Spleen (tissue), 11 donors: ENCODE measurements around the gene PLA2G3. TPM values are rescaled to one million over a fixed set of nuclear protein-coding genes. Genes with fewer than 3 reads are reported as not detected.

ENCODE experiments used
- DNase-seq: peaks from one replicate; pipeline ENCODE4 v3.0.0-alpha.2; 2020
- H3K27ac ChIP-seq, 8 donors: fragments of 200-600 bp; sonication (generic) in 7 of 8; 1 replicate in 4 of 8; 2 replicates in 4 of 8; pipeline versions ENCODE4 v1.5.0 to v1.8.0; 2016 to 2021; ENCODE audit warnings: inconsistent platforms in 4 of 8, mild to moderate bottlenecking in 4 of 8, moderate library complexity in 1 of 8
- H3K27me3 ChIP-seq, 7 donors: fragments of 200-600 bp; sonication (generic) in 6 of 7; replicated peaks in 1 of 7; 1 replicate in 4 of 7; 2 replicates in 3 of 7; pipeline versions ENCODE4 v1.5.0 to v1.8.0; 2016 to 2021; ENCODE audit warnings: inconsistent platforms in 3 of 7, mild to moderate bottlenecking in 1 of 7
- H3K36me3 ChIP-seq, 6 donors: fragments of 200-600 bp; sonication (generic) in 5 of 6; 1 replicate in 4 of 6; 2 replicates in 2 of 6; pipeline versions ENCODE4 v1.5.0 to v1.8.0; 2016 to 2021; ENCODE audit warnings: inconsistent platforms in 2 of 6
- H3K4me1 ChIP-seq, 6 donors: fragments of 200-600 bp; sonication (generic) in 5 of 6; 1 replicate in 3 of 6; 2 replicates in 3 of 6; pipeline versions ENCODE4 v1.5.0 to v1.8.0; 2016 to 2021; ENCODE audit warnings: inconsistent platforms in 3 of 6
- H3K4me3 ChIP-seq, 8 donors: fragments of 200-600 bp; sonication (generic) in 7 of 8; 1 replicate in 4 of 8; 2 replicates in 4 of 8; pipeline versions ENCODE4 v1.5.0 to v1.8.0; 2016 to 2021; ENCODE audit warnings: inconsistent platforms in 4 of 8, mild to moderate bottlenecking in 4 of 8, moderate library complexity in 2 of 8
- H3K9me3 ChIP-seq, 8 donors: fragments of 200-600 bp; sonication (generic) in 7 of 8; 1 replicate in 4 of 8; 2 replicates in 4 of 8; pipeline versions ENCODE4 v1.5.0 to v1.8.0; 2016 to 2021; ENCODE audit warnings: inconsistent platforms in 4 of 8
- CTCF ChIP-seq, 11 experiments: fragments of 200-600 bp in 7 of 11; fragments of 450-650 bp in 4 of 11; sonication (generic) in 4 of 11; IDR thresholded peaks in 8 of 11; conservative IDR thresholded peaks in 3 of 11; 1 replicate in 7 of 11; 2 replicates in 4 of 11; pipeline versions ENCODE4 v1.4.0 to v1.8.0; 2016 to 2021; ENCODE audit warnings: antibody characterized with exemption in 11 of 11, inconsistent platforms in 4 of 11, mild to moderate bottlenecking in 1 of 11
- POLR2A ChIP-seq, 3 donors: fragments of 450-650 bp; IDR thresholded peaks; one replicate each; pipeline ENCODE4 v1.5.1; 2017; ENCODE audit warnings: antibody characterized with exemption in 3 of 3, mild to moderate bottlenecking in 1 of 3
- POLR2AphosphoS5 ChIP-seq, 3 donors: sonication (generic); formaldehyde crosslinking; IDR thresholded peaks; one replicate each; pipeline ENCODE4 v1.5.1; 2017; ENCODE audit warnings: antibody characterized with exemption in 3 of 3
- WGBS, 5 donors: extraction: QIAGEN DNeasy Blood & Tissue Kit in 3 of 5; methylation state at CpG; one replicate each; pipeline versions ENCODE4 v1.1.5 to v1.1.7; 2013 to 2018; 5-methylcytosine and 5-hydroxymethylcytosine counted together
- intact Hi-C: fragments of 100-400 bp; cut with DNase I; formaldehyde crosslinking; loops from one replicate; pipeline ENCODE4 v1.15.0; 2023; ENCODE audit warnings: low total_unique reads
- polyA plus RNA-seq, 3 donors: library from polyadenylated mRNA; stranded (reverse); fragments of 200-250 nt; gene quantifications; one replicate each; pipeline ENCODE4 v1.2.1, GENCODE V29; 2013
- total RNA-seq, 7 donors: library from RNA; depleted of rRNA in 3 of 7; stranded (reverse); fragments of >200 nt in 3 of 7; fragmentation: NEBNext Ultra II Directional in 4 of 7; extraction: Animal tissue kit (Norgen Biotek cat#: 25700) in 4 of 7; gene quantifications; one replicate each; pipeline versions ENCODE4 v1.1.0 to v1.2.1, GENCODE V29; 2016 to 2021
- donor health status: healthy with polysubstance abuse.
- donor health status: DM: no; HTN: no; CAD: no; lungs with moderate emphysema.
- donor health status: DM: no; HTN: no; CAD: no.
- donor health status: Bipolar disorder and iron deficiency.
- donor health status: healthy.
- donor health status: DM: no; HTN: no; CAD: no.
- donor health status: DM: yes; HTN: yes; CAD: no.

Gene PLA2G3
- total and polyA plus RNA-seq, 10 donors: not detected

GRCh38 chr22:31107894-31108218 is 32.5 kb downstream of the PLA2G3 start:
- no peak for TF ChIP-seq POLR2A (IDR thresholded peaks at IDR 0.05)
- TF ChIP-seq POLR2AphosphoS5 (IDR thresholded peaks at IDR 0.05): no peak
- peak in 2 of 11 experiments; percentile 4 to 7 for TF ChIP-seq CTCF (IDR thresholded peaks at IDR 0.05 in 8 of 11, conservative IDR thresholded peaks at IDR 0.05 in 3 of 11)
- no peak for DNase-seq
- intact Hi-C loops: no loop called here
- 1 to 3% (median 2%) methylated on average over 5 of the region's 5 CpGs for WGBS, 5 donors
- peaks cover 5 to 37% (median 28%) of the 10 kb centered on the region in 6 donors for H3K4me1 ChIP-seq
- H3K4me3 ChIP-seq: peak overlapping the region; percentile 36 to 78 (median 57)
- H3K36me3 ChIP-seq: peaks cover 0 to 23% (median 0%) of the 10 kb centered on the region in 6 donors
- peak overlapping the region; percentile 5 to 89 (median 85) for H3K27ac ChIP-seq
- H3K9me3 ChIP-seq: peaks cover 0 to 6% (median 0%) of the 10 kb centered on the region in 8 donors
- H3K27me3 ChIP-seq: no peaks in the 10 kb centered on the region

- peak; percentile 97 for DNase-seq
- peaks cover 0 to 28% (median 0%) of the 10 kb centered on the region in 6 donors for H3K36me3 ChIP-seq
- peaks cover 5 to 37% (median 28%) of the 10 kb centered on the region in 6 donors for H3K4me1 ChIP-seq
- H3K9me3 ChIP-seq: peaks cover 0 to under 1% (median 0%) of the 10 kb centered on the region in 8 donors
- H3K27ac ChIP-seq: peak within 1 kb of the TSS; percentile 76 to 89 (median 85)
- no peak for TF ChIP-seq POLR2A (IDR thresholded peaks at IDR 0.05)
- peak; percentile 83 to 96 (median 89) for TF ChIP-seq CTCF (IDR thresholded peaks at IDR 0.05 in 8 of 11, conservative IDR thresholded peaks at IDR 0.05 in 3 of 11)
- TF ChIP-seq POLR2AphosphoS5 (IDR thresholded peaks at IDR 0.05): peak; percentile 86 to 89 (median 87)
- no peaks in the 10 kb centered on the region for H3K27me3 ChIP-seq
- H3K4me3 ChIP-seq: peak within 1 kb of the TSS; percentile 36 to 78 (median 57)
- 3 to 7% (median 4%) methylated on average over 40 to 67 of the region's 67 CpGs for WGBS, 5 donors
- intact Hi-C loops: no loop called here
Measured at GRCh38 chr22:31107178-31107893, 33.0 kb downstream of the PLA2G3 start, which contains the start of gene SELENOM. Gene SELENOM, minus strand, starts transcription at chr22:31107568. Its CDS starts 63 bp downstream, at chr22:31107505.

GRCh38 chr22:31106731-31107177 is 33.6 kb downstream of the PLA2G3 start:
- H3K27me3 ChIP-seq: no peaks in the 10 kb centered on the region
- TF ChIP-seq CTCF (IDR thresholded peaks at IDR 0.05 in 8 of 11, conservative IDR thresholded peaks at IDR 0.05 in 3 of 11) (no peak), POLR2AphosphoS5 (IDR thresholded peaks at IDR 0.05) (no peak)
- DNase-seq: no peak
- H3K4me1 ChIP-seq: peaks cover 5 to 37% (median 28%) of the 10 kb centered on the region in 6 donors
- intact Hi-C loops: no loop called here
- H3K36me3 ChIP-seq: peaks cover 0 to 34% (median 0%) of the 10 kb centered on the region in 6 donors
- 59 to 77% (median 66%) methylated on average over 14 of the region's 14 CpGs for WGBS, 5 donors
- H3K4me3 ChIP-seq: peak overlapping the region; percentile 36 to 78 (median 57)
- no peaks in the 10 kb centered on the region for H3K9me3 ChIP-seq
- H3K27ac ChIP-seq: peak overlapping the region; percentile 76 to 89 (median 85)

GRCh38 chr22:31106001-31106571 is 34.2 kb downstream of the PLA2G3 start:
- Histone ChIP-seq H3K36me3 (peaks cover 0 to 41% (median 3%) of the 10 kb centered on the region in 6 donors), H3K27ac (peak overlapping the region in 7 of 8 donors; percentile 76 to 89 (median 85)), H3K4me3 (peak overlapping the region; percentile 16 to 78 (median 55)), H3K27me3 (no peaks in the 10 kb centered on the region), H3K4me1 (peaks cover 5 to 37% (median 28%) of the 10 kb centered on the region in 6 donors), H3K9me3 (no peaks in the 10 kb centered on the region)
- TF ChIP-seq CTCF (IDR thresholded peaks at IDR 0.05 in 8 of 11, conservative IDR thresholded peaks at IDR 0.05 in 3 of 11) (no peak), POLR2AphosphoS5 (IDR thresholded peaks at IDR 0.05) (peak in 1 of 3 donors; percentile 34)
- WGBS, 5 donors: 40 to 83% (median 70%) methylated on average over 4 of the region's 4 CpGs
- peak; percentile 65 for DNase-seq
- intact Hi-C loops: no loop called here
